NCI-H446 (cell line): ENCODE results near the gene CHADL.

Experiments
- DNase-seq, 2 experiments: peaks; one replicate each; lab custom pipeline; 2025; lab: John Stamatoyannopoulos, UW

The CHADL gene

GRCh38 chr22:41230401-41230785 lies 10.3 kb downstream of the CHADL start:
- DNase-seq, result no peak

DNA sequence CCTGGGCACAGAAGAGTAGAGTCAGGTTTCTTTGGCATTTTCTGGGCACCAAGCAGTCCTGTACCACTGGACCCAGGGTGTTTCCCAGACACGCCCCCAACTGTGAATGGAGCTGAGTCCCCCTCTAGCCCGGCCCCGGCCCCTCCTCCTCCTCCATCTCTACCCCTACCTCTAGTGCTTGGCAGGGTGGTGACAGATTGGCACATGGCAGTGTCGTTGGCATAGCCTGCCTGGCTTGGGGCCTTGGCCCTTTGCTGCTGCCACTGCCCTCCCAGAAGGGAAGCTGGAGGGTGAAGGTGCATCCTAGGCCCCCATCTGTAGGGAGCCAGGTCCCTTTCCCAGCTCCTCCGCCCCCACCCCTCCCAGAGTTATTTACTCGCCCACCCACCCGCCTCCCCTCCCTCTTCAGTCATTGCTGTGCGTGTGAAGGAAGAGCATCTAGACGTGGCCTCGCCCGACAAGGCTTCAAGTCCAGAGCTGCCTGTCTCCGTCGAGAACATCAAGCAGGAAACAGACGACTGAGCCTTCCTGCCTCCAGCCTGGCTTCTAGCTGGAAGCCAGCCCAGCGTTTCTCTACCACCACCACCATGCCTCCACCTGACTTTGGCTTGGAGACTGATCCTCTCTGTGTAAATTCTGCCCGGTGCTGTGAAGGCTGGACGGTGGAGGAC lies 10.9 kb downstream of the CHADL start:
- DNase-seq, result no peak

- no peak for DNase-seq
Observed at GRCh38 chr22:41229215-41229614, 11.5 kb downstream of the CHADL start.

- DNase-seq, result no peak
Observed at GRCh38 chr22:41226723-41227655, 13.7 kb downstream of the CHADL start.

DNA sequence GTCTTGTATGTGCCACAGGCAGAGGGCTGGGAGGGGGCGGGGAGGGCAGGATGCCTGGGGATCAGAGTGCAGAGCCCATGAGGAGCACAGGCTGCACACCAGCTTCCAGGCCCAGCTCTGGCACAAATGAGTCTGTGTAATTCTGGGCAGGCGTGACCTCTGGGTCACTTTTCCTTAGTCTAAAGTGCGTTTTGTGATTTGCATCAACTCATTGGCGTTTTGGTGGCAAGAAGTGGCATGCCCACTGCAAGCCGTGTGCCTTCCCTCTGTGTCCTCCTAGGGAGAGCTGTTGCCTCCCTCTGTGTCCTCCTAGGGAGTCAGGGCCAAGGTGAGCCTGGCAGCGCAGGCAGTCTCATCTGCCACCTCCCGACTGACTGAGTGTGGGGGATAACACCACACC lies 17.2 kb downstream of the CHADL start:
- no peak for DNase-seq

GRCh38 chr22:41222846-41223507 lies 17.8 kb downstream of the CHADL start:
- no peak for DNase-seq

DNA sequence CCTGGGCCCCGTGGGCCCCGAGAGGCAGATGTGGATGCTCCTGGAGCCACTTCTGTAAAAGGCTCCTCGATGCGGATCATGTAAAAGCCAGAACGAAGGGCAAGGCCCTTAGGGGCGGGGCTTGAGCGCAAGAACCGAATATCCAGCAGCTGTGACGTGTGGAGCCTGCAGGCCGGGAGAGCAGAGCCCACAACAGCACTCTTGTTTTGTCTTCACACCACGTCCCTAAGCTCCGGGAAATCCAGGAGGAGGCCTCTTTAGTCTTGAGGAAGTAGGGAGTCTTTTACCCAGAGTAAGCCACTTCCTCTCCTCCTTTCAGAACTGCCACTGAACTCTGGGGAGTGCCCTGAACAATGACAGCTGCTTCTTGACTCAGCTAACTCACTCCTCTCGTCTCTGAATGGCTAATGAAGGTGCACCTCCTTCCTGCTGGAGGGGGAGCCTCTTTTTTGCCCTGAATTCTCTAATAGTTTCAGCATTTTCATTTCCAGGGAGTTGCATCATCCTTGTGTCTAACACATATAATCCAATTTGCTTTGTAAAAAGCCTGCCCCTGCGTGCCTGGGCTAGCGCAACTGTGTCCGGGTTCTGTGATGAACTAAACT lies 23.1 kb downstream of the CHADL start:
- DNase-seq, result no peak

DNA sequence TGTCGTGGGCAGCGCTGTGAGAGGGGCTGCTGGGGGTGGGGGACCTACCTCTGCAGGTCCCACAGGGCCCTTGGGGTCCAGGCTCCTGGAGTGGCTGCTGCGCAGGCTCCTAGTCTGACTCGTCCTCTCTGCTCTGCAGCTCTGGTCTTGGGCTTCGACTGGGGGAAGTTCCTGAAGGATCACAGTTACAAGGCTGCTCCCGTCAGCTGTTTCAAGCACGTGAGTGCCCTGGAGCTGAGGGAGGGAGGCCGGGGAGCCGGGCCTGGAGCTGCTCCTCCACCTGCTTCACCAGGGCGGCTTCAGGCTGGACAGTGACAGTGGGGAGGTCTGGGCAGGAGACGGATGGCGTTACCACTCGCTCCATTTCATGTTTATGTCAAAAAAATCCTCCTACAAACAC lies 23.7 kb downstream of the CHADL start:
- DNase-seq, result no peak

GRCh38 chr22:41215926-41216325 lies 24.8 kb downstream of the CHADL start:
- DNase-seq, result no peak

DNA sequence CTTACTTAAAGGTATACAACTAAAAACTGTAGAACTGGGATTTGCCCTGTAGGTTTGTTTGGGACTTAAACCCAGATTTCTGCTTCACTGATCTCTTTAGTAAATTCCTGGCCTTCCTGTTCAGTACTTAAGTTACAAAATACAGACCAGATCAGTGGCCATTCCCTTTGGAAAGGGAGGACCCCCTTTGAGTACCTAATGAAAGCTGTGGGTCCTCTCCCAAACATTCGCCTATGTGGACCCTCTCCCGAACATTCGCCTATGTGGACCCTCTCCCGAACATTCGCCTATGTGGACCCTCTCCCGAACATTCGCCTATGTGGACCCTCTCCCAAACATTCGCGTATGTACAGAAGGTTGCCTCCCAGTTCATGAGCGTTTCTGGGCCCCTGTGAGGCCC lies 25.3 kb downstream of the CHADL start:
- no peak for DNase-seq

- DNase-seq, result no peak
Observed at GRCh38 chr22:41206719-41207118, 34.0 kb downstream of the CHADL start.

GRCh38 chr22:41204992-41205900 lies 35.5 kb downstream of the CHADL start, which contains the start of gene L3MBTL2:
TSS of gene L3MBTL2 (plus strand) at chr22:41205312. CDS start at chr22:41205363, 51 bp downstream.
- peak; percentile 90 to 97 for DNase-seq

DNA sequence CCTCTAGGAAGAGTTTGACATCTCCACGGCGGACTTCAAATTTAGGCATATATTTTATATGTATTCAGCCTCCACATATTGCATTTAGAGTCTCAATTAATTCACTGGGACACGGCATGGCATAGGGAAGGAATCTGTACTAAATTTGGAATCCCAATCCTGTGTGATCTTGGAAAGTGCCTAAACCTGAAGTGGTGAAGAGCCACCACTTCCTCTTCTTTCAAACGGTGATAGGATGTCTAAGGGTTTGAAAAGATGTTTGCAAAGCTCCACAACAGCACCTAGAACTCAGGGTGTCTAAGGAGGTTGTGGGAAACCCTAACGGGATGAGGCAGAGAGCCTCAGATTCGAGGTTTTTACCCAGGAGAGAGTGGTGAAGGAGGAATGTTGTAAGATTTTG lies 36.7 kb downstream of the CHADL start:
- DNase-seq, result no peak

- DNase-seq, result no peak
Observed at GRCh38 chr22:41203118-41203517, 37.6 kb downstream of the CHADL start.

- DNase-seq, result no peak
Observed at GRCh38 chr22:41201141-41201540, 39.6 kb downstream of the CHADL start.

DNA sequence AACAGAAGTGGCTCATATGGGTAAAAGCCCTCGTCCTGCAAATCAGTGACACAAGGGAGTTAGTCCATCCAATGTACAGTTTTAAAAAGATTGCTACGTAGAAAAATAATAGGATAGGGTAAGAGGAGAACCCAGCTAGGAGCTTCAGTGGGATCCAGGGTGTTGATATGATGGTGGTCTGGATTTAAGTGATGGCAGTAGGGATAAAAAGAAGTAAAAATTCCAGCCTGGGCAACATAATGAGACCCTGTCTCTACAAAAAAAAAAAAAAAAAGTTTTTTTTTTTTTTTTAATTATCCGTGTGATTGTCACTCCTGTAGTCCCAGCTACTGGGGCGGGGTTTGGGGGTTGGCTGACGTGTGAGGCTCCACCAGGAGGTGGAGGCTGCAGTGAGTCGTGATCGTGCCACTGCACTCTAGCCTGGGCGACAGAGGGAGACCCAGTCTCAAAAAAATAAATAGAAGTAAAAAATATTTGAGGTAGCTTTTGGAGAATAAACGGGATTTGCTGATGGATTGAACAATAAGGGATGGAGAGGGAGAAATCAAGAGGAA lies 42.6 kb downstream of the CHADL start:
- DNase-seq, result peak; percentile 12 to 37

GRCh38 chr22:41197038-41197972 lies 43.4 kb downstream of the CHADL start:
- peak; percentile 44 to 80 for DNase-seq

DNA sequence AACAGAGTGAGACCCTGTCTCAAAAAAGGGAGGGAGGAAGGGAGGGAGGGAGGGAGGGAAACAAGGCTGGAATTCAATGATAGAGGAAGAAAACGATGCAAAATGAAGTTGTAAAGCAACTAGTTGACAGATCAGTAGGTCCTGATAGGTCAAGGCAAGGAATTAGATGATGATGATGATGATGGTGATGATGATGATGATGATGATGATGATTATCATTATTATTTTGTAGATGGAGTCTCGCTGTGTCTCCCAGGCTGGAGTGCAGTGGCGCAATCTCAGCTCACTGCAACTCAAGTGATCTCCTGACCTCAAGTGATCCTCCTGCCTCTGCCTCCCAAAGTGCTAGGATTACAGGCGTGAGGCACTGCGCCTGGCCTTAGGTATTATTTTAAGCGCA lies 46.9 kb downstream of the CHADL start:
- DNase-seq, result no peak

- no peak for DNase-seq
Observed at GRCh38 chr22:41191467-41191866, 49.3 kb downstream of the CHADL start.

GRCh38 chr22:41184679-41185078 lies 56.1 kb downstream of the CHADL start:
- DNase-seq, result no peak
